HEK293 (cell line): ENCODE results near the gene PTPN6.

Source experiments
- FEZF1 ChIP-seq: fragments of 450-650 bp; formaldehyde crosslinking; IDR thresholded peaks from 2 replicates; pipeline ENCODE4 v1.5.1; 2016; ENCODE audit warnings: missing biosample characterization, missing genetic modification characterization
- GLIS2 ChIP-seq: fragments of 450-650 bp; formaldehyde crosslinking; IDR thresholded peaks from 2 replicates; pipeline ENCODE4 v1.5.1; 2016; ENCODE audit warnings: missing biosample characterization, missing genetic modification characterization
- HOXC10 ChIP-seq: sonication (generic); formaldehyde crosslinking; IDR thresholded peaks from 2 replicates; pipeline ENCODE4 v1.8.1; 2023; ENCODE audit warnings: mild to moderate bottlenecking, missing genetic modification reagents
- IKZF3 ChIP-seq: fragments of 450-650 bp; IDR thresholded peaks from 2 replicates; pipeline ENCODE4 v1.5.0; 2018; ENCODE audit warnings: missing biosample characterization, mild to moderate bottlenecking, missing genetic modification characterization, moderate library complexity
- KLF10 ChIP-seq: fragments of 450-650 bp; IDR thresholded peaks from 2 replicates; pipeline ENCODE4 v1.5.1; 2018; ENCODE audit warnings: missing biosample characterization, mild to moderate bottlenecking, missing genetic modification characterization
- MEIS1 ChIP-seq: sonication (generic); formaldehyde crosslinking; IDR thresholded peaks from 2 replicates; pipeline ENCODE4 v1.8.1; 2022; ENCODE audit warnings: missing genetic modification reagents, mild to moderate bottlenecking, borderline replicate concordance
- OVOL3 ChIP-seq: fragments of 450-650 bp; formaldehyde crosslinking; IDR thresholded peaks from 2 replicates; pipeline ENCODE4 v1.5.1; 2016; ENCODE audit warnings: missing biosample characterization, missing genetic modification characterization
- SCRT1 ChIP-seq: fragments of 450-650 bp; formaldehyde crosslinking; IDR thresholded peaks from 2 replicates; pipeline ENCODE4 v1.5.1; 2016; ENCODE audit warnings: missing biosample characterization, missing genetic modification characterization, borderline replicate concordance
- SP2 ChIP-seq: fragments of 450-650 bp; formaldehyde crosslinking; IDR thresholded peaks from 2 replicates; pipeline ENCODE4 v1.5.1; 2016; ENCODE audit warnings: missing biosample characterization, missing genetic modification characterization
- ZIC2 ChIP-seq: fragments of 450-650 bp; formaldehyde crosslinking; IDR thresholded peaks from 2 replicates; pipeline ENCODE4 v1.5.1; 2016; ENCODE audit warnings: missing biosample characterization, missing genetic modification characterization
- ZNF114 ChIP-seq: fragments of 450-650 bp; formaldehyde crosslinking; IDR thresholded peaks from 2 replicates; pipeline ENCODE4 v1.5.0; 2017; ENCODE audit warnings: missing biosample characterization, missing genetic modification characterization
- ZNF26 ChIP-seq: fragments of 450-650 bp; formaldehyde crosslinking; IDR thresholded peaks from 2 replicates; pipeline ENCODE4 v1.5.1; 2016; ENCODE audit warnings: missing biosample characterization, missing genetic modification characterization
- ZNF266 ChIP-seq: fragments of 450-650 bp; formaldehyde crosslinking; IDR thresholded peaks from 2 replicates; pipeline ENCODE4 v1.5.1; 2016; ENCODE audit warnings: missing biosample characterization, missing genetic modification characterization, low read depth
- ZNF280D ChIP-seq: fragments of 450-650 bp; formaldehyde crosslinking; IDR thresholded peaks from 2 replicates; pipeline ENCODE4 v1.5.1; 2016; ENCODE audit warnings: missing biosample characterization, missing genetic modification characterization
- ZNF423 ChIP-seq: fragments of 450-650 bp; formaldehyde crosslinking; IDR thresholded peaks from 2 replicates; pipeline ENCODE4 v1.5.1; 2016; ENCODE audit warnings: missing biosample characterization, missing genetic modification characterization
- ZNF529 ChIP-seq: fragments of 450-650 bp; formaldehyde crosslinking; IDR thresholded peaks from 2 replicates; pipeline ENCODE4 v1.5.1; 2017; ENCODE audit warnings: missing genetic modification characterization, missing biosample characterization; ENCODE audit not compliant: insufficient replicate concordance
- ZNF548 ChIP-seq: fragments of 450-650 bp; formaldehyde crosslinking; IDR thresholded peaks from 2 replicates; pipeline ENCODE4 v1.5.1; 2016; ENCODE audit warnings: missing biosample characterization, missing genetic modification characterization
- ZNF747 ChIP-seq: fragments of 450-650 bp; formaldehyde crosslinking; IDR thresholded peaks from 2 replicates; pipeline ENCODE4 v1.5.1; 2016; ENCODE audit warnings: missing biosample characterization, missing genetic modification characterization
- ZNF843 ChIP-seq: fragments of 450-650 bp; formaldehyde crosslinking; IDR thresholded peaks from 2 replicates; pipeline ENCODE4 v1.5.1; 2016; ENCODE audit warnings: missing biosample characterization, missing genetic modification characterization
- ZXDB ChIP-seq: fragments of 450-650 bp; formaldehyde crosslinking; IDR thresholded peaks from 2 replicates; pipeline ENCODE4 v1.5.1; 2016; ENCODE audit warnings: missing biosample characterization, missing genetic modification characterization
- TF ChIP-seq, protein P1 (sequence below): fragments of 450-650 bp; formaldehyde crosslinking; conservative IDR thresholded peaks from 2 replicates; pipeline ENCODE4 v1.5.1; 2016; ENCODE audit warnings: low read depth, missing biosample characterization, missing genetic modification characterization
- TF ChIP-seq, protein P2 (sequence below): fragments of 450-650 bp; formaldehyde crosslinking; IDR thresholded peaks from 2 replicates; pipeline ENCODE4 v1.5.1; 2017; ENCODE audit warnings: missing biosample characterization, mild to moderate bottlenecking, missing genetic modification characterization, moderate library complexity
- TF ChIP-seq, protein P3 (sequence below): fragments of 450-650 bp; formaldehyde crosslinking; IDR thresholded peaks from 2 replicates; pipeline ENCODE4 v1.5.1; 2016; ENCODE audit warnings: missing biosample characterization, missing genetic modification characterization
- TF ChIP-seq, protein P4 (sequence below): fragments of 450-650 bp; formaldehyde crosslinking; IDR thresholded peaks from 2 replicates; pipeline ENCODE4 v1.5.1; 2016; ENCODE audit warnings: missing biosample characterization, missing genetic modification characterization

Gene PTPN6

DNA sequence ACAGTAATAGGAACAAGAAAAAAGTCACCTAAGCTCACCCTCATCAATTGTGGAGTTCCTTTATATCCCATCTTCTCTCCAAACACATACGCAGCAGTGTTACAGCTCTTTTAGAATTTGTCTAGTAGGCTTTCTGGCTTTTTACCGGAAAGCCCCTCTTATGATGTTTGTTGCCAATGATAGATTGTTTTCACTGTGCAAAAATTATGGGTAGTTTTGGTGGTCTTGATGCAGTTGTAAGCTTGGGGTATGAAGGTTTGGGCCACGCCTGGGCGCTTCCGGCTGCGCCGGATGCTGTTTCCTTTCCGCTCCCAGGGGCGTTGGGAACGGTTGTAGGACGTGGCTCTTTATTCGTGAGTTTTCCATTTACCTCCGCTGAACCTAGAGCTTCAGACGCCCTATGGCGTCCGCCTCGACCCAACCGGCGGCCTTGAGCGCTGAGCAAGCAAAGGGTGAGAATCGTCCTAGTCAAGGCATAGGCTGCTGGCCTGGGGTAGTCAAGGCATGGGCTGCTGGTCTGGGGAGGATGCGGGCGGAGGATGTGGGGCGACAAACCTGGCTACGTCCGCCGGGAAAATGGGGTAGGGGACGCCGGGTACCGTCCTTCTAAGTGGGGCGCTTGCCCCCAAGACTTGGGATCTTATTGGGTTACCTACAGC, 7.3 kb upstream of the PTPN6 start, which contains the start of the genes C12orf57 and RNU7-1 (continued):
- TF ChIP-seq, protein P1, sequence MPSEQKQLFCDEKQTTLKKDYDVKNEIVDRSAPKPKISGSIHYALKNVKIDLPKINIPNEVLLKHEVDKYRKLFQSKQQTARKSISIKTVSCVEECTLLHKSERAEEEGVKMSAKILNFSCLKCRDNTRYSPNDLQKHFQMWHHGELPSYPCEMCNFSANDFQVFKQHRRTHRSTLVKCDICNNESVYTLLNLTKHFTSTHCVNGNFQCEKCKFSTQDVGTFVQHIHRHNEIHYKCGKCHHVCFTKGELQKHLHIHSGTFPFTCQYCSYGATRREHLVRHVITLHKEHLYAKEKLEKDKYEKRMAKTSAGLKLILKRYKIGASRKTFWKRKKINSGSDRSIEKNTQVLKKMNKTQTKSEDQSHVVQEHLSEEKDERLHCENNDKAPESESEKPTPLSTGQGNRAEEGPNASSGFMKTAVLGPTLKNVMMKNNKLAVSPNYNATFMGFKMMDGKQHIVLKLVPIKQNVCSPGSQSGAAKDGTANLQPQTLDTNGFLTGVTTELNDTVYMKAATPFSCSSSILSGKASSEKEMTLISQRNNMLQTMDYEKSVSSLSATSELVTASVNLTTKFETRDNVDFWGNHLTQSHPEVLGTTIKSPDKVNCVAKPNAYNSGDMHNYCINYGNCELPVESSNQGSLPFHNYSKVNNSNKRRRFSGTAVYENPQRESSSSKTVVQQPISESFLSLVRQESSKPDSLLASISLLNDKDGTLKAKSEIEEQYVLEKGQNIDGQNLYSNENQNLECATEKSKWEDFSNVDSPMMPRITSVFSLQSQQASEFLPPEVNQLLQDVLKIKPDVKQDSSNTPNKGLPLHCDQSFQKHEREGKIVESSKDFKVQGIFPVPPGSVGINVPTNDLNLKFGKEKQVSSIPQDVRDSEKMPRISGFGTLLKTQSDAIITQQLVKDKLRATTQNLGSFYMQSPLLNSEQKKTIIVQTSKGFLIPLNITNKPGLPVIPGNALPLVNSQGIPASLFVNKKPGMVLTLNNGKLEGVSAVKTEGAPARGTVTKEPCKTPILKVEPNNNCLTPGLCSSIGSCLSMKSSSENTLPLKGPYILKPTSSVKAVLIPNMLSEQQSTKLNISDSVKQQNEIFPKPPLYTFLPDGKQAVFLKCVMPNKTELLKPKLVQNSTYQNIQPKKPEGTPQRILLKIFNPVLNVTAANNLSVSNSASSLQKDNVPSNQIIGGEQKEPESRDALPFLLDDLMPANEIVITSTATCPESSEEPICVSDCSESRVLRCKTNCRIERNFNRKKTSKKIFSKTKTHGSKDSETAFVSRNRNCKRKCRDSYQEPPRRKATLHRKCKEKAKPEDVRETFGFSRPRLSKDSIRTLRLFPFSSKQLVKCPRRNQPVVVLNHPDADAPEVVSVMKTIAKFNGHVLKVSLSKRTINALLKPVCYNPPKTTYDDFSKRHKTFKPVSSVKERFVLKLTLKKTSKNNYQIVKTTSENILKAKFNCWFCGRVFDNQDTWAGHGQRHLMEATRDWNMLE (tag by site-specific recombination) = peak; percentile 38; the same call in 1 of the 2 replicates
- TF ChIP-seq HOXC10 (CRISPR knock-in tag) (no peak), IKZF3 (tag by site-specific recombination) (peak; percentile 86), ZNF843 (tag by site-specific recombination) (no peak), ZNF529 (tag by site-specific recombination) (no peak), ZNF548 (no peak), ZNF114 (tag by site-specific recombination) (no peak), ZXDB (tag by site-specific recombination) (peak; percentile 89), ZNF280D (tag by site-specific recombination) (no peak), FEZF1 (tag by site-specific recombination) (no peak; the same call in 1 of the 2 replicates), MEIS1 (CRISPR knock-in tag) (no peak), GLIS2 (no peak), ZNF26 (no peak), ZNF423 (tag by site-specific recombination) (no peak), KLF10 (tag by site-specific recombination) (peak; percentile 86), ZNF747 (tag by site-specific recombination) (no peak), SP2 (tag by site-specific recombination) (peak; percentile 66), ZNF266 (no peak), OVOL3 (tag by site-specific recombination) (peak; percentile 5; the same call in 1 of the 2 replicates), SCRT1 (tag by site-specific recombination) (no peak), ZIC2 (tag by site-specific recombination) (no peak)
- TF ChIP-seq, protein P2, sequence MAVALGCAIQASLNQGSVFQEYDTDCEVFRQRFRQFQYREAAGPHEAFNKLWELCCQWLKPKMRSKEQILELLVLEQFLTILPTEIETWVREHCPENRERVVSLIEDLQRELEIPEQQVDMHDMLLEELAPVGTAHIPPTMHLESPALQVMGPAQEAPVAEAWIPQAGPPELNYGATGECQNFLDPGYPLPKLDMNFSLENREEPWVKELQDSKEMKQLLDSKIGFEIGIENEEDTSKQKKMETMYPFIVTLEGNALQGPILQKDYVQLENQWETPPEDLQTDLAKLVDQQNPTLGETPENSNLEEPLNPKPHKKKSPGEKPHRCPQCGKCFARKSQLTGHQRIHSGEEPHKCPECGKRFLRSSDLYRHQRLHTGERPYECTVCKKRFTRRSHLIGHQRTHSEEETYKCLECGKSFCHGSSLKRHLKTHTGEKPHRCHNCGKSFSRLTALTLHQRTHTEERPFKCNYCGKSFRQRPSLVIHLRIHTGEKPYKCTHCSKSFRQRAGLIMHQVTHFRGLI (tag by site-specific recombination) = peak; percentile 1; the same call in 1 of the 2 replicates
- TF ChIP-seq, protein P3, sequence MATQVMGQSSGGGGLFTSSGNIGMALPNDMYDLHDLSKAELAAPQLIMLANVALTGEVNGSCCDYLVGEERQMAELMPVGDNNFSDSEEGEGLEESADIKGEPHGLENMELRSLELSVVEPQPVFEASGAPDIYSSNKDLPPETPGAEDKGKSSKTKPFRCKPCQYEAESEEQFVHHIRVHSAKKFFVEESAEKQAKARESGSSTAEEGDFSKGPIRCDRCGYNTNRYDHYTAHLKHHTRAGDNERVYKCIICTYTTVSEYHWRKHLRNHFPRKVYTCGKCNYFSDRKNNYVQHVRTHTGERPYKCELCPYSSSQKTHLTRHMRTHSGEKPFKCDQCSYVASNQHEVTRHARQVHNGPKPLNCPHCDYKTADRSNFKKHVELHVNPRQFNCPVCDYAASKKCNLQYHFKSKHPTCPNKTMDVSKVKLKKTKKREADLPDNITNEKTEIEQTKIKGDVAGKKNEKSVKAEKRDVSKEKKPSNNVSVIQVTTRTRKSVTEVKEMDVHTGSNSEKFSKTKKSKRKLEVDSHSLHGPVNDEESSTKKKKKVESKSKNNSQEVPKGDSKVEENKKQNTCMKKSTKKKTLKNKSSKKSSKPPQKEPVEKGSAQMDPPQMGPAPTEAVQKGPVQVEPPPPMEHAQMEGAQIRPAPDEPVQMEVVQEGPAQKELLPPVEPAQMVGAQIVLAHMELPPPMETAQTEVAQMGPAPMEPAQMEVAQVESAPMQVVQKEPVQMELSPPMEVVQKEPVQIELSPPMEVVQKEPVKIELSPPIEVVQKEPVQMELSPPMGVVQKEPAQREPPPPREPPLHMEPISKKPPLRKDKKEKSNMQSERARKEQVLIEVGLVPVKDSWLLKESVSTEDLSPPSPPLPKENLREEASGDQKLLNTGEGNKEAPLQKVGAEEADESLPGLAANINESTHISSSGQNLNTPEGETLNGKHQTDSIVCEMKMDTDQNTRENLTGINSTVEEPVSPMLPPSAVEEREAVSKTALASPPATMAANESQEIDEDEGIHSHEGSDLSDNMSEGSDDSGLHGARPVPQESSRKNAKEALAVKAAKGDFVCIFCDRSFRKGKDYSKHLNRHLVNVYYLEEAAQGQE = peak; percentile 32
- TF ChIP-seq, protein P4, sequence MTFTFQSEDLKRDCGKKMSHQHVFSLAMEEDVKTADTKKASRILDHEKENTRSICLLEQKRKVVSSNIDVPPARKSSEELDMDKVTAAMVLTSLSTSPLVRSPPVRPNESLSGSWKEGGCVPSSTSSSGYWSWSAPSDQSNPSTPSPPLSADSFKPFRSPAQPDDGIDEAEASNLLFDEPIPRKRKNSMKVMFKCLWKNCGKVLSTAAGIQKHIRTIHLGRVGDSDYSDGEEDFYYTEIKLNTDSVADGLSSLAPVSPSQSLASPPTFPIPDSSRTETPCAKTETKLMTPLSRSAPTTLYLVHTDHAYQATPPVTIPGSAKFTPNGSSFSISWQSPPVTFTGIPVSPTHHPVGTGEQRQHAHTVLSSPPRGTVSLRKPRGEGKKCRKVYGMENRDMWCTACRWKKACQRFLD (tag by site-specific recombination) = no peak
